ENCODE results near the gene SLC39A11. TPM values are rescaled to one million over a fixed set of nuclear protein-coding genes. Genes with fewer than 3 reads are reported as not detected.
A peak's percentile ranks its signal among the peaks of the same experiment; 100 is the strongest.

The SLC39A11 gene
- total and polyA plus RNA-seq, 8 donors = 5.2 to 62.0 (median 12.9) TPM

- TF ChIP-seq CTCF (IDR thresholded peaks at IDR 0.05) (no peak), POLR2AphosphoS5 (IDR thresholded peaks at IDR 0.05) (peak in 1 of 3 donors; percentile 31)
- intact Hi-C loops (cut with DNase I; ENCODE audit: low total_unique reads) = no loop called here
- no peak overlapping the region for H3K4me3 ChIP-seq
- peaks cover 0 to 33% (median 0%) of the 10 kb centered on the region in 3 donors for H3K27me3 ChIP-seq
- peaks cover 5 to 42% (median 17%) of the 10 kb centered on the region in 4 donors for H3K4me1 ChIP-seq
- 7 to 13% (median 10%) methylated on average over 20 of the region's 20 CpGs for WGBS, 5 donors
- peak; percentile 70 to 92 for DNase-seq
- peak overlapping the region; percentile 24 to 81 (median 65) for H3K27ac ChIP-seq
- no peaks in the 10 kb centered on the region for H3K9me3 ChIP-seq
- no peaks in the 10 kb centered on the region for H3K36me3 ChIP-seq
These were observed 477.4 kb downstream of the SLC39A11 start for GRCh38 chr17:72614871-72615626.

- Histone ChIP-seq H3K4me1 (peaks cover 5 to 46% (median 17%) of the 10 kb centered on the region in 4 donors), H3K9me3 (no peaks in the 10 kb centered on the region), H3K36me3 (no peaks in the 10 kb centered on the region), H3K27me3 (peaks cover 0 to 33% (median 0%) of the 10 kb centered on the region in 3 donors), H3K4me3 (no peak overlapping the region), H3K27ac (peak overlapping the region; percentile 24 to 81 (median 65))
- intact Hi-C loops (cut with DNase I; ENCODE audit: low total_unique reads) = no loop called here
- DNase-seq = no peak
- TF ChIP-seq EP300 (IDR thresholded peaks at IDR 0.05) = no peak
- TF ChIP-seq POLR2AphosphoS5 (IDR thresholded peaks at IDR 0.05) = no peak
- no peak for TF ChIP-seq CTCF (IDR thresholded peaks at IDR 0.05)
- no peak for TF ChIP-seq POLR2A (IDR thresholded peaks at IDR 0.05)
- 47 to 59% (median 53%) methylated on average over 4 of the region's 4 CpGs for WGBS, 5 donors
These were observed 478.0 kb downstream of the SLC39A11 start for GRCh38 chr17:72614476-72614870.

GRCh38 chr17:72613806-72614292 lies 478.6 kb downstream of the SLC39A11 start:
- intact Hi-C loops (cut with DNase I; ENCODE audit: low total_unique reads) = no loop called here
- Histone ChIP-seq H3K36me3 (no peaks in the 10 kb centered on the region), H3K4me3 (no peak overlapping the region), H3K4me1 (peaks cover 5 to 49% (median 17%) of the 10 kb centered on the region in 4 donors), H3K9me3 (no peaks in the 10 kb centered on the region), H3K27me3 (peaks cover 0 to 33% (median 0%) of the 10 kb centered on the region in 3 donors), H3K27ac (peak overlapping the region in 1 of 5 donors; percentile 81)
- WGBS, 5 donors = 74 to 89% (median 77%) methylated on average over 3 of the region's 3 CpGs
- no peak for DNase-seq
- TF ChIP-seq POLR2AphosphoS5 (IDR thresholded peaks at IDR 0.05) = no peak
- TF ChIP-seq POLR2A (IDR thresholded peaks at IDR 0.05) = no peak
- TF ChIP-seq CTCF (IDR thresholded peaks at IDR 0.05) = no peak
- no peak for TF ChIP-seq EP300 (IDR thresholded peaks at IDR 0.05)

GRCh38 chr17:72613396-72613795 lies 479.1 kb downstream of the SLC39A11 start:
- H3K36me3 ChIP-seq = no peaks in the 10 kb centered on the region
- no peak overlapping the region for H3K4me3 ChIP-seq
- TF ChIP-seq POLR2A (IDR thresholded peaks at IDR 0.05) = no peak
- no peak for TF ChIP-seq EP300 (IDR thresholded peaks at IDR 0.05)
- TF ChIP-seq POLR2AphosphoS5 (IDR thresholded peaks at IDR 0.05) = no peak
- no peak for TF ChIP-seq CTCF (IDR thresholded peaks at IDR 0.05)
- no peak for DNase-seq
- H3K9me3 ChIP-seq = no peaks in the 10 kb centered on the region
- WGBS, 5 donors = 62 to 82% (median 75%) methylated on average over 7 of the region's 7 CpGs
- peak overlapping the region in 1 of 5 donors; percentile 81 for H3K27ac ChIP-seq
- H3K4me1 ChIP-seq = peaks cover 5 to 46% (median 16%) of the 10 kb centered on the region in 4 donors
- H3K27me3 ChIP-seq = peaks cover 0 to 33% (median 0%) of the 10 kb centered on the region in 3 donors
- intact Hi-C loops (cut with DNase I; ENCODE audit: low total_unique reads) = no loop called here
